GM19455 (cell line): ENCODE results near the gene PPP1R17.

Experiments
- ATAC-seq: cut with Tn5 transposase; IDR thresholded peaks from one replicate; pipeline ENCODE4 v1.9.1; 2021; ENCODE audit not compliant: unreplicated experiment

The PPP1R17 gene

DNA sequence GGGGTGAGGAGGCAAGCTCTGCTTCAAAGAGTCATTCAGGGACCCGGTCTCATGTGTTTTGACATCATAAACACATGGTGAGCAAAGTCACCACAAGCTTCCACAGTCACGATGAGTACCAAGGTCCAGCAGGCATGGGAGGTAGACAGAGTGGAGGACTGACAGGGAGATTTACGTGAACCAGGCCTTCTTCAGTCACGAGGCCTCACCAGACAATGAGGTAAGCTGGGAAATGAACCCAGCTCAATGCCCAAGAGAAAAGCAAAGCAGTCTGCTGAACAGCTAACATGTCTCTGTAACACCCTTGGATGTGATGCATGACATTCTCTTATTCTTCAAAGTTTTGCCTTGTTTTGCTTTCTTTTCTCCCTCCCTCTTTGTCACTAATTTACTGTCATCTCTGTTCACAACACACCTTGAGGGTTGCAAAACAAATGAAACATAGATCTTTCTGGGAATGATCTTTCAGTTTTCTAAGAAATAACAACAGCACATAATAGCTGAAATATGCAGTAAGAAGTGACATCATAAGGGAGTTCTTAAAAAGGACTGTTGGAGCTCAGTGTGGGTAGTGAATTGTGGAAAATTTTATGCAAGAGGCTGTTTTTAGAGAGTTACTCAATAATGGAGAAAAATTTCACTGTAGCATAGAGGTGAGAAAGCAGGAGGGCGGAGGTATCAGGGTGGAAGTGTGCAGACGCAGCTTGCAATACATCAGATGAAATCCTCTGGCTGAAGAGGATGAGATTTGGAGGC lies 9.0 kb downstream of the PPP1R17 start:
- no peak for ATAC-seq

DNA sequence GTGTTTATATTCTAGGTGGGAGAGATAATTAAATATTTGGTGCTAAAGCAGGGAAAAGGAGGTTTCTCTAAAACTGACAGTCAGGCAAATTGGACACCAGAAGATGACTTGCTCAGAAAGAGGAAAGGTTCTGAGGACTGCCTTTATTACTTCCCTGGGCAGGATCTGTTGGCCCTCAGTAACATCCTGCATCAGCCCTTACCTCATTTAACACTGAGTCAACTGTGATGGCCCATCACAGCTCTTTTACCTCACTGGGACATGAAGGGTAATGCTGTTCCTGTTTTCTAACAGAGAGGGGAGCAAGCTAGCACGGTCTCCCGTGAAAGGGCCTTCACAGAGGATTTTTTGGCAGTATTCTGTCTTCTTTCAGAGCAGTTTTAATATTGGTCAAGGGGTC lies 12.0 kb downstream of the PPP1R17 start:
- ATAC-seq = no peak

DNA sequence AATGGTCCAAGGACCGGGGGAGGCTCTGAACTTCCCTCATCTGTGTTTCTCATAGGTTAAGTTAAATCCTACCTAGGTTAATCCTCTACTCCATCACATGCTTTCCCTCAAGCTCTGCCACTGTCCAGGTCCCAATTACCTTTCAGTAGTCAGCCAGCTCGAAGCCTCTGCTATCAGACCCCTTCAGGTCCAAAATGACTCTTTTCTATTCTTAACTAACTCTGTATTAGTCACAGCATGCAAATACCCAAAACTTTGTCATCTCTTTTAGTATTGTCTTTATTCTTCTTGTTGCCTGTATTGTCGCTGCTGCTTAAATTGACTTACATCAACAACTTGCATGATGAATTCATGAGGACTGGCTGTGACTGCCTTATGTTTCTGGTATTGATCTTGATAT lies 15.3 kb downstream of the PPP1R17 start:
- ATAC-seq = no peak

DNA sequence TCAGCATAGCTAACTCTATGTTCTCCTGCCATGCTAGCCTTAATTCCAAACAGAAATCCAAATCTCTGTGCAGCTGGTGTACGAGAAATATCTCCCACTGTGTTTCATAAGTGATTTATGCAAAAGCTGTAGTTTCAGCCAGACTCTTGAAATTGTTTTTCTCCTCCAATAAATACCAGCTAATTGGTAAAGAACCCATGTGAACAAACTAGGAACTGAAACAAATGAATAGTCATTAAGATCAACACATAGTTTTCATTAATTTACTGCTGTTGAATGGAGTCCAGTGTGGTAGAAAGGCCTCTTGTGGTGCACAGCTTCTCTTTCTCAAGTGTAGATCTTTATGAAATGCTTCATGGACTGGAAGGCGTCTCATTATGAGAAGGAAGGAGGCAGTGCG lies 18.4 kb downstream of the PPP1R17 start:
- peak; percentile 59 for ATAC-seq

DNA sequence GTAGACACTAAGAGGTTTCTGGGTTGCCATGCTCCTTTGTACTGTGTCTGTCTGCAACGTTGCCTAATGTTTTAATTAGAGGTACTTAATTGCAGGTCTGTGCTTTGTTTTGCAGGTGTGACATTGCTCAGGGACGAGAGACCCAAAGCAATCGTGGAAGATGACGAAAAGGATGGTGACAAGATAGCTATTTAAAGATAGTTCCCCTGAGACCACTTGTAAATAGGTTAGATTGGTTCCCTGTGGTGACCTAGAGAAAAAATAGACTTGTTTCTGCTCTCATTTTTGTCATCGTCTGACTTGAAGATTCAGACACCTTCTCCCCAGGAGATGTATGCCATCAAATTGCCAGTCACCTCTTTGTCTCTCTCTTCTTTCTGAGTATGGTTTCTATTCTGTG lies 20.1 kb downstream of the PPP1R17 start:
- no peak for ATAC-seq

DNA sequence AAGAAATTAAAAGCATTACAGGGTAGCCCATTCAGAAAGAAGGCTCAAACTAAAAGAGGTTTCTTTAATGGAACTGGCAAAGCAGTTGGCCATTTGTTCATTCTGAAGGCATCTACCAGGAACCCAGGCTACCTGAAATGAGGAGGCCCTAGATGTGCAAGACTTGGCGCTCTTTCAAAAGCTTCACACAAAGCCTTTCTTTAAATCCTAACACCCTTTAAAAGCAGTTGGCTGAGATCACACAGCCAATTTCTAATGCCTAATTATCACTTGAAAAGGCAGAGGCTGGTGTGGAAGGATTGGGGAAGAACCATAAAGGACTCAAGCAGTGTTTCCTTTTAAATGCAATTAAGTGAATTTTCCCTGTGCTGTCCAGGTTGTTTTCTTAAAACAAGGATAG lies 23.2 kb downstream of the PPP1R17 start:
- no peak for ATAC-seq

DNA sequence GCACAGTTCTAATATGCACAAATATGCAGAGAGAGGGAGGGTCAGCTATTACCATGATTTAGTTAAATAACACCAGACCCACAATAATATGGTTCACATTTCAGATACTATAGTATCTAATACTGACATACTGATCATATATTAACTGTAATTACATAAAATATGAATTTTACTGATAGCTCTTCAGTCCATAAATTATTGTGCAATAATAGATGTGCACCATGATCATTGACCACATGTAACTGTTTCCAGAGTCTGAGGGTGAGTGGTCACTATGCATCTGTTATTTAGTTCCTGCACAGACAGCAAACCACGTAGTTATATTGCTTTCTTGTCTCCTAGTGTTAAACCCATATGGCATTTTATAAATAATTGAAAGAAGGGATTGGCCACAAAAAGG lies 29.3 kb downstream of the PPP1R17 start:
- no peak for ATAC-seq

DNA sequence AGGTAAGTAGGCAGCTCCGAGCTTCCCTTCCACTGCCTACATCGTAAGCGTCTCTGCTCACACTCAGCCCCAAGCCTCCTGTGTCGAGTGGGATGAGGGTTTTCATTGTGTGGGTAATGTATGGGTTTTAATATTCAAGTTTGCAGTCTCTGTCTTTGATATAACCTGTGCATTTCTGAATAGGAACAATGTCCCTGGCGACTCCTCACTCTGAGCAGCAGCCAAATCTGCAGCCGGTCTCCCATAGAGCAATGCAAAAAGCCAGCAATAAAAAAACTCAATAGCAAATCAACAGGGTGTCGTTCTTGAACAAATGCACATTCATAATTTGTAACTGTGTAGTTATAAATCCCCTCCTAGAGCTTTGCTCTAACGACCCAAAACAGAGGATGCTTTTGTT lies 33.4 kb downstream of the PPP1R17 start:
- no peak for ATAC-seq

DNA sequence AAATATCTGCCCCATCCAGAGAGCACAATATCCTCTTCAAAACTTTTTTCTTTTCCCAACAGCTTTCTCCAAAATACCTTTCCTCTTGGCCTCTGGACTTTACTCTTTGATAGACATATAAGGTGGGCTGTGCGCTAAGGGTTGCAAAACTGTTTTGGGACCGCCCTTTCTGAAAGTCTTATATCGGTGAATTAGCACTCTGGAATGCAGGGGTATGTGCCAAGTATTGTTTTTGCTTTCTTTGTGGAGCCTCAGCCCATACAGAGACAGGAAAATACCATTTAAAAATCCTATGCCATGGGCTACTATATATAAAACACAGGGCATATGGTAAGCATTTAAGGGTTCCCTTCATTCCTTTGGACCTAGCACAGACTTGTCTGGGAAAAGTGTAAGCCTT lies 37.7 kb downstream of the PPP1R17 start:
- ATAC-seq = no peak

DNA sequence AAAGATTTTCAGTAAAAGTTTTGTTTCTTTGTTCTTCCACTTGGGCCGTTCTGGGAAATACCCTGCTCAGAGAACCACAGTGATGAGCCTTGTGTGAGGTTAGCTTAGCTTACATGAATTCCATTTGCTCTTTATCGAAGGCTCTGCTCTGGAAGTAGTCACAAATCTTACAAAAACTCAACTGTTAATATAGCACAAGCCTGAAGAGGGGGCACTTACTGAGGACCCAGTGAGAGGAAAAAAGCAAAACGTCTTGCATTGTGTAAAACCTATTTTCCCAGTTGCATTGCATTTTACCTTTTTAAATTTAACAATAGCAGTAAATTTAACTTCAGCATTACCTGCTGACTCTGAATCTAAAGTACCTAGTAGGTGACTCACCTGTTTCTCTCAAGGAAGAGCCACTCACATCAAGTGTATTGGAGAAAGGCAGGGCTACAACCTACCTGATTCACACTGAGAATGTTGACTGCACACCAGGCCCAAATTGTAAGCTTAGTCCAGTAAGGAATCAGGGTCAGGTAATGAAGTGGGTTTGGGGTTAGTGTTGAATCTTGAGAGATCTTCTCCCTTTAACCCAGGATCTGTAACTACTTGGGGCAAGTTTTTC lies 42.3 kb downstream of the PPP1R17 start:
- no peak for ATAC-seq

DNA sequence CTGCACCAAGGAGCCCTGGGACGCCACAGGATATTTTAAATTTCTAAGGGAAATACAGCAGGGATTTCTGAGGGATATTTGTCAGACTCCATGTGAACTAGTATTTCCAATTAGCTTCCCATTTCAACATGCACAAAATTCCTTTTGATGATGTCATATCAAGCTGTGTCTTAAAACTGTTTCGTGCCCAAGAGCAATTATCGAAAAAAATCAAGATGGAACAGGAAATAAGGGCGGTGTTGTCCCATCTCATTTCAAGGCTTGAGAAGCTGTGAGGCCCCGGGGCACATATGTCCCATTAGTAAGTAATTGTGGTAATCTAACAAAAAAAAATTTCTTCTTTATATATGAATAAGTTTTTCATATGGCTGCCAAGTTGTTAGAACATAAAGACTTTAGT lies 47.4 kb downstream of the PPP1R17 start:
- no peak for ATAC-seq

DNA sequence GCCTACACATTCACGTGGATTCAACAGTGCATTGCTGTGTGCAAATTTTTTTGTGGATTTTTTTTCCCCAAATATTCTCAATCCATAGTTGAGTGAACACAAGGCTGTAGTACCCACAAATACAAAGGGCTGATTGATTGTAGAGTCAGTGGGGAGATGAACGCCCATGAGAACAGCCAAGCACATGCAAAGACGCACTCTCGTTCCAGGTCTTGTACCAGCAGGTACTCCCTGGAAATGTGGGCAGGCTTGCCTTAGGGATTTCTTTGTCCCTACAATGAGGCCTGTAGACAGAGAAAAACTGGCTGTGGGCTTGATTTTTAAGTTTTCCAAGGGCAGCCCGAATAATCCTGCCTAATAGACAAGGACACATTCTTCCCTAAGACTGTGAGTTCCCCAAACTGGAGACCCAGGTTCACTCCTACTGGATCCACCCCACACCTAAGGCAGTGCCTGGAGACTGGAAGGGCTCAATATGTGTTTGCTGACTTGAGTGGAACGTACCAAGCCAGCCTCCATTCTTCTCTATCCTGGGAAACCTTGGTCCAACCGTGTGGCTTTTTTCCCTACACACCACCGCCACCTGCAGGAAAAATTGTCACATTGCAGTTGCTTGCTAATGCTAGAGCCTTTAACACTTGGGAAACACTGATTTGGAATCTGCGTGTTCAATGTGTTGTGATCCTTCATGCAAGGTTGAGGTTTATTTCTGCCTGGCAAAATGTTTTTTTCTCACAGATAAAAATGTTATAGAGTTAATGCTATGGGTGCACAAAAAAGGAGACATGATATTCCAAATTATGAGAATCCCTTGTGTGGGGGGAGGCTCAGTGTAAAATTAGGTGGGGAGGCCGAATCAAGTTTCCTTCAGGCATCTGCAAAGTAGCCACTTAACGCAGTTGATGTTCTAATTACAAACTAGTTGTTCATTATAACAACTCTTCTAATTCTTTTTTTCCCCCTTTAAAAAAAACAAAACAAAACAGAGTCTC lies 49.3 kb downstream of the PPP1R17 start:
- no peak for ATAC-seq

DNA sequence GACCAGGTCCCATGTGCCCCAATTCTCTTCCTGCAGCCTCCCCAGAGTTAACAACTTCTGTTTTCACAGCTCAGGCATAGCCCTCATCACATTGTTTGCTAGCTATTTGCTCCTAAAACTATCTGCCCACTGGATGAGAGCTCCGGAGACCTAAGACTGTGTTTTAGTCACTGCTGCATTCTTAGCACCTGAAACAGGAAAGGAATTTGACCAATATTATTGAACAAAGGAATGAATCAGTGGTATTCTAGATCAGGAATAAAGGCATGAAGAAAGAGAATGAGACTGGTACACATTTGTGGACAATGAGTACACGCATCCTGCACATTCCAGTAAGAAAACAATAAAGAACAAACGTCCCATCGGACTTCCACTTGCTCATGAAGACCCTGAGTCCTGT lies 54.8 kb downstream of the PPP1R17 start:
- ATAC-seq = no peak

DNA sequence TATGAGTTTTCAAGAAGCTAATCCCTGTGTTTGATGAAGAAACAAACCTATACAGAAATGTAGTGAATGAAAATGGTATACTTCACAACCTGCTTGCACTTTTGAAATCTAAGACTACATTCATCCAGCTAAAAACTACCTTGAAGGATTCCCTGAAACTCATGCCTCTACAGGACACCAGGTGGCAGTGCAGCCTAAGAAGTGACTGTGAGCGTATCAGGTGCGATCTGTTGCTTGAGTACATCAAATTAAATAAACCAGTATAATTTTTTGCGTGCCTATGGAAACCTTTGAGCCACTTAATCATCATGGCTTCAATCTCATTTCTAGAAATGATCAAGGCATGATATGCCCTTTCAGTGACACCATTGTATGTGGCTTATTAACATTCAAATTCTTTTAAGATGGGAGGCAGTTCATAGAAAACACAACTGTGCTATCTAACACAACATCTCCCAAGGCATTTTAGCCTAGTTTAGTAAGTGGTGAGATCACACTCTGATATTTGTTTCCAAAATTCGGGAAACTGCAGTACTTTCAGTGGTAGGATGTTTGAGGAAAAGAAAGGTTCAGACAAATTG lies 57.4 kb downstream of the PPP1R17 start:
- peak; percentile 90 for ATAC-seq

DNA sequence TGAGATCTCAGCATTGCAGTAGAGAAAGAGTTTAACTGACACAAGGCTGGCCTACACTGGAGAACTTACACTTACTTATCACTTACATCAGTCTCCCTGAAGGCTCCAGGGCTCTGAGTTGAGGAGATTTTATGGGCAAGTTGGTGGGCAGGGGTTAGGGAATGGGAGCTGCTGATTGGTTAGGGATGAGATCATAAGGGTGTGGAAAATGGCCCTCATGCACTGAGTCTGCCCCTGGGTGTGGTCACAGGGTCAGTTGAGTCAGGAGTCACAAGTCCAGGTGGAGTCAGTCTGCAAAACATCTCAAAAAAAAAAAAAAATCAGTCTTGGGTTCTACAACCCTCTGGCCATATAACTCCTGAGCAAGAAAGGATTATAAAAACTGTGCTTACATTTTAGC lies 60.5 kb downstream of the PPP1R17 start:
- no peak for ATAC-seq

DNA sequence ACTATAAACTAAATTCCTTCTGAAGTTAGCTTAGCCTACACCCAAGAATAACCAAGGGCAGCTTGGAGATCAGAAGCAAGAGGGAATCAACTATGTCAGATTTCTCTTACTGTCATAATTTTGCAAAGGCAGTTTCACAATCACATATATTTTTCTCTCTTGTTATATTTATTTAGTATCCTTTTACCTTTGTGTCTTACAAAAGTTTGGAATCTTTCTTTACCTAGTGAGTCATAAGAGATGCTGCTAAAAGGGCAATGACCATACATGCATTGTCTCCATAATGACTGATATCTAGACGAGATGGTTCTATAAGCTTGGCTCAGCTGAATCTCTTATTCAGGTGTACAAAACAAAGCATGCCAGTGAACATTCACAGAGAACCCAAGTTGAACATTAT lies 61.1 kb downstream of the PPP1R17 start:
- ATAC-seq = no peak

DNA sequence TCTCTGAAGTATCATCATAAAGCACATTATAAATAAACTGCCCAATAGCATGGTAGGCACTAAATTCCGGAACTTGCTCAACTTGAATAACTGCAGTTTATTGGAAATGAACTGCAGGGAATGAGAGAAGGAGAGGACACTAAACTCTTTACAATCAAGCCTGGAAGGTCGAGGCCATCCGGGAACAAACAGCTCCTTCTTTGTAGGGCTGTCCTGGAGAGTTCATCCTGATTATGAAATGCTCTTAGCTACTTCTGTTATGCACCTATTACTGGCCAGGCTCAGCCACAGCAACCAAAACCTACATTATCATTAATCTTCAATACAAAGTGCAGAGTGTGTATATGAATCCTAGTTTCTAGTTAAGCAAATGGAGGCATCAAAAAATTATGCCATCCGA lies 64.7 kb downstream of the PPP1R17 start:
- ATAC-seq = no peak
